GM23338 (cell line): Measurements from ENCODE around the gene LPCAT3. TPM values are rescaled to one million over a fixed set of nuclear protein-coding genes. Genes with fewer than 3 reads are reported as not detected.

Source experiments
- CREB1 ChIP-seq: fragments of 250-450 bp; sonication (Bioruptor Pico); IDR thresholded peaks from 2 replicates; pipeline ENCODE4 v1.5.0; 2020; ENCODE audit warnings: low read depth, mild to moderate bottlenecking, moderate library complexity
- ETS1 ChIP-seq: IDR thresholded peaks from 2 replicates; pipeline ENCODE4 v1.6.1; 2016; ENCODE audit warnings: antibody characterized with exemption
- NANOG ChIP-seq: IDR thresholded peaks from 2 replicates; pipeline ENCODE4 v1.6.1; 2016; ENCODE audit warnings: antibody characterized with exemption, borderline replicate concordance
- REST ChIP-seq: IDR thresholded peaks from one replicate; pipeline ENCODE4 v1.6.1; 2018; ENCODE audit warnings: antibody characterized with exemption; ENCODE audit not compliant: unreplicated experiment
- ZNF331 ChIP-seq: fragments of 250-450 bp; sonication (Bioruptor Pico); IDR thresholded peaks from 2 replicates; pipeline ENCODE4 v1.5.0; 2020; ENCODE audit warnings: low read depth, mild to moderate bottlenecking, moderate library complexity
- ZNF462 ChIP-seq: fragments of 250-450 bp; sonication (Bioruptor Pico); IDR thresholded peaks from 2 replicates; pipeline ENCODE4 v1.5.0; 2020; ENCODE audit warnings: mild to moderate bottlenecking, moderate library complexity
- polyA plus RNA-seq: library from polyadenylated mRNA; unstranded; fragments of >200 nt; fragmentation: Nextera tagmentation; extraction: Ambion mirVana; gene quantifications from 2 replicates; pipeline ENCODE4 v1.2.1, GENCODE V29; 2016
- total RNA-seq: library from RNA; depleted of rRNA; stranded (reverse); fragments of >200 nt; shearing (Covaris generic); gene quantifications from 2 replicates; pipeline ENCODE4 v1.2.3, GENCODE V29; 2014

LPCAT3 gene
- total and polyA plus RNA-seq, 2 experiments from 2014 or later, result 21.4 to 51.5 TPM

GRCh38 chr12:6963791-6964413 is 54.4 kb downstream of the LPCAT3 start (continued):
- TF ChIP-seq ZNF462 (CRISPR knock-in tag) (no peak), ETS1 (no peak), NANOG (no peak), CREB1 (CRISPR knock-in tag) (no peak), REST (no peak), ZNF331 (CRISPR knock-in tag) (no peak)
